GM12878 (cell line): ENCODE data around the gene RAB36. TPM values are rescaled to one million over a fixed set of nuclear protein-coding genes. Genes with fewer than 3 reads are reported as not detected.

Source experiments
- ATAC-seq: fragments of 200-7000 bp; cut with Tn5 transposase; 3 replicates; pipeline ENCODE4 v1.9.1; 2020; ENCODE audit warnings: mild to moderate bottlenecking, moderate library complexity
- BruUV-seq: library from RNA; stranded (reverse); fragments of 400-500 nt; replicated peaks from 2 replicates; lab custom pipeline; 2021; lab: Mats Ljungman, UMichigan
- CTCF ChIA-PET: fragments of 300-600 bp; sonication (Branson Sonifier 250); formaldehyde crosslinking; extraction: SDS; loops from one replicate; lab custom pipeline; 2021; ENCODE audit warnings: inconsistent platforms; lab: Yijun Ruan, JAX
- POLR2A ChIA-PET: fragments of 350-600 bp; formaldehyde crosslinking; extraction: SDS; loops from one replicate; lab custom pipeline; 2021; ENCODE audit warnings: inconsistent platforms; lab: Charles Lee
- RAD21 ChIA-PET: fragments of 300-600 bp; sonication (Branson Sonifier 250); formaldehyde crosslinking; loops from one replicate; lab custom pipeline; 2023; ENCODE audit warnings: antibody characterized with exemption; ENCODE audit not compliant: unreplicated experiment; lab: Charles Lee
- SMC1A ChIA-PET: fragments of 300-600 bp; sonication (Branson Sonifier 250); formaldehyde crosslinking; loops from one replicate; lab custom pipeline; 2023; ENCODE audit not compliant: unreplicated experiment, uncharacterized antibody; lab: Charles Lee
- DNase-seq: peaks from one replicate; pipeline ENCODE4 v3.0.0-alpha.2; 2011; ENCODE audit warnings: low read depth, low spot score
- FAIRE-seq: peaks from 3 replicates; lab custom pipeline; 2011; peaks lifted over from hg19 to GRCh38; lab: Jason Lieb, UNC
- H2AFZ ChIP-seq: 2 replicates; pipeline ENCODE4 v1.6.0; 2011; ENCODE audit warnings: low read depth, low read length, control low read depth; ENCODE audit not compliant: control insufficient read depth
- H3K27ac ChIP-seq: 2 replicates; pipeline ENCODE4 v1.5.1; 2011; ENCODE audit warnings: control low read depth; ENCODE audit not compliant: control insufficient read depth, insufficient read depth
- H3K27me3 ChIP-seq, 2 experiments: replicated peaks in 1 of 2; 2 replicates each; pipeline versions ENCODE4 v1.6.0 to v1.6.1; 2011; ENCODE audit warnings: low read length in 1 of 2; ENCODE audit not compliant: control insufficient read depth in 2 of 2, insufficient read depth in 2 of 2
- H3K36me3 ChIP-seq, 2 experiments: 2 replicates each; pipeline ENCODE4 v1.5.1; 2011; ENCODE audit warnings: low read length in 1 of 2; ENCODE audit not compliant: control insufficient read depth in 2 of 2, insufficient read depth in 2 of 2
- H3K4me1 ChIP-seq: 2 replicates; pipeline ENCODE4 v1.6.1; 2011; ENCODE audit warnings: mild to moderate bottlenecking, low read length, moderate library complexity, mixed read lengths; ENCODE audit not compliant: control insufficient read depth, insufficient read depth
- H3K4me2 ChIP-seq: 2 replicates; pipeline ENCODE4 v1.6.0; 2011; ENCODE audit warnings: control low read depth; ENCODE audit not compliant: control insufficient read depth, insufficient read depth
- H3K4me3 ChIP-seq: fragments of 200-600 bp; sonication (generic); 2 replicates; pipeline ENCODE4 v1.5.1; 2016
- H3K79me2 ChIP-seq: 2 replicates; pipeline ENCODE4 v1.6.0; 2011; ENCODE audit warnings: low read length; ENCODE audit not compliant: control insufficient read depth, insufficient read depth
- H3K9ac ChIP-seq: 2 replicates; pipeline ENCODE4 v1.8.0; 2011; ENCODE audit warnings: low read length, control low read depth, mixed read lengths; ENCODE audit not compliant: control insufficient read depth, insufficient read depth
- H3K9me3 ChIP-seq: replicated peaks from 3 replicates; pipeline ENCODE4 v1.5.1; 2011; ENCODE audit warnings: mild to moderate bottlenecking, low read length; ENCODE audit not compliant: control insufficient read depth, insufficient read depth
- H4K20me1 ChIP-seq: 2 replicates; pipeline ENCODE4 v1.6.0; 2011; ENCODE audit not compliant: control insufficient read depth, insufficient read depth
- EGR1 ChIP-seq, 2 experiments: IDR thresholded peaks; 1 replicate in 1 of 2; 2 replicates in 1 of 2; pipeline ENCODE4 v1.6.1; 2011 to 2012; ENCODE audit warnings: low read depth in 2 of 2, low read length in 2 of 2, borderline replicate concordance in 1 of 2, mild to moderate bottlenecking in 1 of 2, moderate library complexity in 1 of 2
- HDAC2 ChIP-seq: fragments of 200-600 bp; sonication (generic); IDR thresholded peaks from 2 replicates; pipeline ENCODE4 v1.6.1; 2017
- IKZF1 ChIP-seq: fragments of 450-650 bp; conservative IDR thresholded peaks from 2 replicates; pipeline ENCODE4 v1.6.1; 2017; ENCODE audit warnings: antibody characterized with exemption, mild to moderate bottlenecking
- LARP7 ChIP-seq: fragments of 450-650 bp; IDR thresholded peaks from 2 replicates; pipeline ENCODE4 v1.6.1; 2017; ENCODE audit warnings: mild to moderate bottlenecking
- NBN ChIP-seq: fragments of 450-650 bp; IDR thresholded peaks from 2 replicates; pipeline ENCODE4 v1.6.1; 2016
- NKRF ChIP-seq: fragments of 450-650 bp; conservative IDR thresholded peaks from 2 replicates; pipeline ENCODE4 v1.6.1; 2017; ENCODE audit warnings: mild to moderate bottlenecking, moderate library complexity
- RFX5 ChIP-seq: IDR thresholded peaks from 2 replicates; pipeline ENCODE4 v1.6.1; 2011; ENCODE audit warnings: low read depth, low read length, improper control_type of control experiment
- TCF3 ChIP-seq: IDR thresholded peaks from 2 replicates; pipeline ENCODE4 v1.6.1; 2012; ENCODE audit warnings: low read depth, mild to moderate bottlenecking, low read length, borderline replicate concordance; ENCODE audit not compliant: insufficient read depth
- YY1 ChIP-seq: IDR thresholded peaks from 2 replicates; pipeline ENCODE4 v1.6.1; 2011; ENCODE audit warnings: low read depth, mild to moderate bottlenecking, low read length
- WGBS: methylation state at CpG from one replicate; pipeline ENCODE4 v1.1.6; 2016; ENCODE audit warnings: low lambda C conversion rate; ENCODE audit not compliant: insufficient replicate concordance, insufficient coverage; ENCODE audit errors: missing lambda C conversion rate; 5-methylcytosine and 5-hydroxymethylcytosine counted together
- in situ Hi-C: fragments of 300-500 bp; cut with MboI; formaldehyde crosslinking; loops from 9 replicates; pipeline ENCODE4 v1.14.3; 2018; ENCODE audit warnings: mixed read lengths
- intact Hi-C: fragments of 100-400 bp; cut with micrococcal nuclease; formaldehyde crosslinking; loops from one replicate; pipeline ENCODE4 v1.14.2; 2022; ENCODE audit not compliant: unreplicated experiment
- polyA plus RNA-seq, 11 experiments: library from polyadenylated mRNA; depleted of rRNA in 4 of 11; unstranded in 6 of 11; stranded (reverse) in 5 of 11; fragments of >200 nt; fragmentation: Nextera tagmentation in 4 of 11; fragmentation: Illumina TruSeq in 1 of 11; extraction: Ambion mirVana in 4 of 11; extraction: Trizol in 1 of 11; gene quantifications; 1 replicate in 1 of 11; 2 replicates in 10 of 11; pipeline versions ENCODE4 v1.2.1 to v1.2.3, GENCODE V29; 2011 to 2016; ENCODE audit warnings: inconsistent platforms in 2 of 11, missing spikeins in 2 of 11, low read depth in 1 of 11
- total RNA-seq, 4 experiments: library from RNA; depleted of rRNA in 3 of 4; stranded (reverse); fragments of >200 nt in 3 of 4; fragmentation: Illumina TruSeq in 1 of 4; extraction: Trizol in 1 of 4; gene quantifications; 2 replicates each; pipeline versions ENCODE4 v1.2.1 to v1.2.3, GENCODE V29; 2013 to 2021

RAB36 gene
- total and polyA plus RNA-seq, 10 of the 15 experiments (the other 5 are each of a cell fraction or from before 2014, with no cell fraction given) = 0.31 to 2.7 (median 1.1) TPM

GRCh38 chr22:23180893-23181720 is 35.8 kb downstream of the RAB36 start:
- SMC1A ChIA-PET = interaction anchor here (0.7 to 4.1 kb wide), 6 partner anchors 36 to 221 kb away, joined by 3 to 16 read pairs (median 4); partner anchors contain the start of gene RAB36

More at GRCh38 chr22:23180893-23181720, 35.8 kb downstream of the RAB36 start:
- Histone ChIP-seq H3K36me3 (no peaks in the 10 kb centered on the region; a peak in 1 of 4 replicates), H3K4me3 (peak overlapping the region; percentile 76), H3K27ac (no peak overlapping the region; the same call in 1 of the 2 replicates), H3K79me2 (peaks cover 47% of the 10 kb centered on the region), H4K20me1 (peaks cover 5% of the 10 kb centered on the region; the same call in 1 of the 2 replicates), H3K9me3 (no peaks in the 10 kb centered on the region; the same call in 2 of the 3 replicates), H2AFZ (peak overlapping the region; percentile 64), H3K4me2 (peak overlapping the region; percentile 98), H3K4me1 (peaks cover 61% of the 10 kb centered on the region), H3K9ac (peak overlapping the region; percentile 62), H3K27me3 (no peaks in the 10 kb centered on the region)
- BruUV-seq = no TSS peak
- intact Hi-C loops = loop anchor here (5.0 kb wide), 2 partner anchors 36 to 44 kb away; no protein-coding TSS in a partner anchor
- FAIRE-seq (no peak), DNase-seq (no peak), ATAC-seq (no peak)
- ChIA-PET POLR2A (no interaction called here), RAD21 (interaction anchor here (0.8 to 13.6 kb wide), 8 partner anchors 37 to 221 kb away, joined by 3 to 167 read pairs (median 5); partner anchors contain the start of gene RAB36), CTCF (interaction anchor here (0.7 to 13.6 kb wide), 7 partner anchors 10 to 222 kb away, joined by 3 to 209 read pairs (median 5); no protein-coding TSS in a partner anchor)
- 21% methylated on average over 78 of the region's 112 CpGs for WGBS
- TF ChIP-seq RFX5 = no peak
- peak; percentile 25; the same call in 1 of the 2 replicates for TF ChIP-seq NKRF
- no peak for TF ChIP-seq NBN
- TF ChIP-seq EGR1 (IDR thresholded peaks at IDR 0.05; ENCODE audit: borderline replicate concordance in 1 of 2, low read depth in 2 of 2, low read length in 2 of 2) = peak in 1 of 2 experiments; percentile 10; a peak in 1 of 3 replicates
- peak; percentile 91 for TF ChIP-seq IKZF1
- no peak for TF ChIP-seq HDAC2
- TF ChIP-seq TCF3 = no peak
- 0 out of 2 replicates have a peak, but pooled peaks have one; percentile 49 for TF ChIP-seq LARP7
- TF ChIP-seq YY1 = 0 out of 2 replicates have a peak, but pooled peaks have one; percentile 31
- in situ Hi-C loops = no loop called here
